ENCODE measurements around the gene MPZL1. TPM values are rescaled to one million over a fixed set of nuclear protein-coding genes. Genes with fewer than 3 reads are reported as not detected.

The MPZL1 gene
- polyA plus RNA-seq, 2 of the 4 experiments (the other 2 are of a cell fraction), result 92.6 to 178 TPM

DNA sequence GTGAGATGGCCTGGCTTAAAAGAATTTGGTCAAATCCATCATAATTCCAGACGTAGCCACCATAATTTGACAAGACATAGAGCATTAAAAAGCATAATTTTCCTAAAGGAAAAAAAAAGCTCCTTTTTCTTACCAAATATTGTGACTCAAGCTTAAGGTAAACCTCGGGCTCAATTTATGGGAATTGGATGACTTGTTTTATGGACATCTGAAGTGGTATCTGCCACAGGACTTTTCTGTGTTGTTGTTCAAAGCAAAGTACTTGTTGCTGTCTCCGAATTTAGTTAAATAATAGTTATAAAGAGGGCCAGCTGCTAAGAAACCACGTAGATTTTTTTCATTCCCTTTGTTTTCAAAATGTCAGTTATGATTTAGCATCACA lies 1.1 kb downstream of the MPZL1 start:
- H3K9me3 ChIP-seq, result no peaks in the 10 kb centered on the region
- 6% methylated on average over 4 of the region's 4 CpGs for WGBS (ENCODE audit: missing lambda C conversion rate)
- peak overlapping the region; percentile 95 to 97 for H3K27ac ChIP-seq
- TF ChIP-seq CBX8 (IDR thresholded peaks at IDR 0.05) (no peak), ESRRA (IDR thresholded peaks at IDR 0.05; ENCODE audit: borderline replicate concordance, low read length) (no peak), MAFK (IDR thresholded peaks at IDR 0.05; ENCODE audit: partially characterized antibody) (no peak), TFCP2L1 (CRISPR knock-in tag; IDR thresholded peaks at IDR 0.05) (no peak), CHD2 (IDR thresholded peaks at IDR 0.05; ENCODE audit: low read length, partially characterized antibody) (no peak), RFX5 (IDR thresholded peaks at IDR 0.05) (no peak), GATA3 (IDR thresholded peaks at IDR 0.05; ENCODE audit: borderline replicate concordance) (no peak), FOSB (CRISPR knock-in tag; IDR thresholded peaks at IDR 0.05) (no peak), PHF8 (IDR thresholded peaks at IDR 0.05; ENCODE audit: borderline replicate concordance, low read depth) (no peak), RNF2 (IDR thresholded peaks at IDR 0.05; ENCODE audit: borderline replicate concordance, low read depth) (no peak), CHD4 (IDR thresholded peaks at IDR 0.05; ENCODE audit: borderline replicate concordance) (no peak), EHMT2 (IDR thresholded peaks at IDR 0.05; ENCODE audit: low read depth) (no peak), ZSCAN20 (CRISPR knock-in tag; IDR thresholded peaks at IDR 0.05) (no peak), POLR2A (IDR thresholded peaks at IDR 0.05; ENCODE audit: low read length) (no peak), HOXB5 (CRISPR knock-in tag; IDR thresholded peaks at IDR 0.05) (no peak), KDM5A (IDR thresholded peaks at IDR 0.05) (no peak), NR3C1 (IDR thresholded peaks at IDR 0.05) (no peak)
- TF ChIP-seq, protein P1, sequence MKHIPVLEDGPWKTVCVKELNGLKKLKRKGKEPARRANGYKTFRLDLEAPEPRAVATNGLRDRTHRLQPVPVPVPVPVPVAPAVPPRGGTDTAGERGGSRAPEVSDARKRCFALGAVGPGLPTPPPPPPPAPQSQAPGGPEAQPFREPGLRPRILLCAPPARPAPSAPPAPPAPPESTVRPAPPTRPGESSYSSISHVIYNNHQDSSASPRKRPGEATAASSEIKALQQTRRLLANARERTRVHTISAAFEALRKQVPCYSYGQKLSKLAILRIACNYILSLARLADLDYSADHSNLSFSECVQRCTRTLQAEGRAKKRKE (CRISPR knock-in tag; IDR thresholded peaks at IDR 0.05; ENCODE audit: low read depth), result no peak
- TF ChIP-seq, protein P2, sequence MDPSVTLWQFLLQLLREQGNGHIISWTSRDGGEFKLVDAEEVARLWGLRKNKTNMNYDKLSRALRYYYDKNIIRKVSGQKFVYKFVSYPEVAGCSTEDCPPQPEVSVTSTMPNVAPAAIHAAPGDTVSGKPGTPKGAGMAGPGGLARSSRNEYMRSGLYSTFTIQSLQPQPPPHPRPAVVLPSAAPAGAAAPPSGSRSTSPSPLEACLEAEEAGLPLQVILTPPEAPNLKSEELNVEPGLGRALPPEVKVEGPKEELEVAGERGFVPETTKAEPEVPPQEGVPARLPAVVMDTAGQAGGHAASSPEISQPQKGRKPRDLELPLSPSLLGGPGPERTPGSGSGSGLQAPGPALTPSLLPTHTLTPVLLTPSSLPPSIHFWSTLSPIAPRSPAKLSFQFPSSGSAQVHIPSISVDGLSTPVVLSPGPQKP (IDR thresholded peaks at IDR 0.05; ENCODE audit: low read depth, low read length), result no peak
- TF ChIP-seq, protein P3, sequence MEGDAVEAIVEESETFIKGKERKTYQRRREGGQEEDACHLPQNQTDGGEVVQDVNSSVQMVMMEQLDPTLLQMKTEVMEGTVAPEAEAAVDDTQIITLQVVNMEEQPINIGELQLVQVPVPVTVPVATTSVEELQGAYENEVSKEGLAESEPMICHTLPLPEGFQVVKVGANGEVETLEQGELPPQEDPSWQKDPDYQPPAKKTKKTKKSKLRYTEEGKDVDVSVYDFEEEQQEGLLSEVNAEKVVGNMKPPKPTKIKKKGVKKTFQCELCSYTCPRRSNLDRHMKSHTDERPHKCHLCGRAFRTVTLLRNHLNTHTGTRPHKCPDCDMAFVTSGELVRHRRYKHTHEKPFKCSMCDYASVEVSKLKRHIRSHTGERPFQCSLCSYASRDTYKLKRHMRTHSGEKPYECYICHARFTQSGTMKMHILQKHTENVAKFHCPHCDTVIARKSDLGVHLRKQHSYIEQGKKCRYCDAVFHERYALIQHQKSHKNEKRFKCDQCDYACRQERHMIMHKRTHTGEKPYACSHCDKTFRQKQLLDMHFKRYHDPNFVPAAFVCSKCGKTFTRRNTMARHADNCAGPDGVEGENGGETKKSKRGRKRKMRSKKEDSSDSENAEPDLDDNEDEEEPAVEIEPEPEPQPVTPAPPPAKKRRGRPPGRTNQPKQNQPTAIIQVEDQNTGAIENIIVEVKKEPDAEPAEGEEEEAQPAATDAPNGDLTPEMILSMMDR (IDR thresholded peaks at IDR 0.05), result no peak
- peaks cover 42% of the 10 kb centered on the region for H3K4me1 ChIP-seq
- POLR2A ChIA-PET, result no interaction called here
- H3K4me2 ChIP-seq, result peak overlapping the region; percentile 77
- FAIRE-seq (no peak), ATAC-seq (no peak), DNase-seq (ENCODE audit: low read depth in 1 of 2, low spot score in 1 of 2) (no peak)
- CTCF ChIA-PET, result interaction anchor here (0.6 kb wide), 1 partner anchor 38 kb away, joined by 3 read pairs; no protein-coding TSS in a partner anchor
- peak overlapping the region; percentile 97 for H3K4me3 ChIP-seq

DNA sequence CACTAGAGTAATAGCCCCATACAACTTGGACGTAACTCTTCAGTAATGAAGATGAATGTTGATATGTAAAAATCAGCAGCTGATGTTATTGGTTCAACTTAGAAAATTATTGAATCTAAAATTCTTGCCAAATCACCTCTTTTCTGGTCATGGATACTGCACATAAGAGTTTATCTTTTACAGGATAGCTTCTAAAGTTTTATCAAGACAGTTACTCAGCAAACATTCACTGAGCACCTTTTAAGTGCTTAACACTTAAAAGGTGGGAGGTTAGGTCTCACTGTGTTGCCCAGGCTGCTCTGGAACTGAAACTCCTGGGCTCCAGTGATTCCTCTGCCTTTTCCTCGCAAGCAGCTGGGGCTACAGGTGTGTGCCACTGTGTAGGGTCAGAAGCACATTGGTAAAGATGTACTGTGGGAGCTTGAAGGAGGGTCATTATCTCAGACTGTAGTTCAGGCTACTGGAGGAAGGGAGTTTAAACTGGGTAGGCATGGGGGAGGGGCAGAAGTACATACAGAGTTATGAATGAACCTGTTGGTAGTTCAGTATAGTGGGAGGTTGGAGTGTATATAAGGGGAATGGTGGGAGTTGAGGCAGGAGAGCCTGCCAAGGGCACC lies 2.0 kb downstream of the MPZL1 start:
- FAIRE-seq (no peak), DNase-seq (ENCODE audit: low read depth in 1 of 2, low spot score in 1 of 2) (no peak), ATAC-seq (no peak)
- TF ChIP-seq CBX8 (IDR thresholded peaks at IDR 0.05), result no peak
- 96% methylated on average over 2 of the region's 2 CpGs for WGBS (ENCODE audit: missing lambda C conversion rate)
- ChIA-PET CTCF (no interaction called here), POLR2A (no interaction called here)
- peak overlapping the region; percentile 97 for H3K4me3 ChIP-seq
- peak overlapping the region; percentile 77 for H3K4me2 ChIP-seq
- H3K27ac ChIP-seq, result no peak overlapping the region; a peak in 1 of 6 replicates
- H3K4me1 ChIP-seq, result peaks cover 34% of the 10 kb centered on the region
- no peaks in the 10 kb centered on the region for H3K9me3 ChIP-seq

DNA sequence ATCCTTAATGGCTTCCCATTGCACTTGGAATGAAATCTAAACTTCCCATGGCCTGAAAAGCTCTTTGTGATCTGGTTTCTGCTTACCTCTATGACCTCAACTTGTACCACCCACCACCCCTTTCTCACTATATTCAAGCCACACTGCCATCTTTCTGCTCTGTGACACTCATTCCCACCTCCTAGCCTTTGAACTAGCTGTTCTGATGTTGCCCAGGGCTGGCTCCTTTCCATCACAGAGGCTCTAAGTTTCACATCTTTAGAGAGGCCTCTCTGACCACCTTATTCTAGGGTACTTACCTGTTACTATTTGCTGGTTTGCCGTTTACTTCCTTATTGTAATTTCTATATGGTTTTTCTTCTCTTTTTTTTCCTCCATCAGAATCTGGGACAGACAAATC lies 4.2 kb downstream of the MPZL1 start:
- FAIRE-seq (no peak), DNase-seq (ENCODE audit: low read depth in 1 of 2, low spot score in 1 of 2) (no peak), ATAC-seq (no peak)
- Histone ChIP-seq H3K4me2 (peak overlapping the region; percentile 18; the same call in 2 of the 3 replicates), H3K4me3 (no peak overlapping the region), H3K9me3 (no peaks in the 10 kb centered on the region), H3K4me1 (peaks cover 24% of the 10 kb centered on the region; the same call in 2 of the 3 replicates), H3K27ac (no peak overlapping the region)
- TF ChIP-seq HOXB13 (CRISPR knock-in tag; IDR thresholded peaks at IDR 0.05; ENCODE audit: low read depth) (no peak), HOXB5 (CRISPR knock-in tag; IDR thresholded peaks at IDR 0.05) (no peak), ZNF302 (CRISPR knock-in tag; IDR thresholded peaks at IDR 0.05) (no peak), POLR2AphosphoS2 (conservative IDR thresholded peaks at IDR 0.05; ENCODE audit: low read length) (no peak), POLR2A (IDR thresholded peaks at IDR 0.05; ENCODE audit: low read length) (no peak), CEBPB (IDR thresholded peaks at IDR 0.05) (no peak), RFX5 (IDR thresholded peaks at IDR 0.05) (no peak), CBX8 (IDR thresholded peaks at IDR 0.05) (no peak), MAFK (IDR thresholded peaks at IDR 0.05; ENCODE audit: partially characterized antibody) (no peak), KDM1A (IDR thresholded peaks at IDR 0.05; ENCODE audit: low read depth) (no peak), CHD2 (IDR thresholded peaks at IDR 0.05; ENCODE audit: low read length, partially characterized antibody) (no peak), HDAC2 (IDR thresholded peaks at IDR 0.05) (no peak), ESRRA (IDR thresholded peaks at IDR 0.05; ENCODE audit: borderline replicate concordance, low read length) (no peak)
- WGBS (ENCODE audit: missing lambda C conversion rate), result 84% methylated on average over 1 of the region's 1 CpG
- POLR2A ChIA-PET, result no interaction called here
- CTCF ChIA-PET, result no interaction called here

Measured in A549 (cell line).